GM23338 (cell line): Measurements from ENCODE around the gene LAMA1.

Experiments used
- CREB1 ChIP-seq: fragments of 250-450 bp; sonication (Bioruptor Pico); IDR thresholded peaks from 2 replicates; pipeline ENCODE4 v1.5.0; 2020; ENCODE audit warnings: low read depth, mild to moderate bottlenecking, moderate library complexity
- CTCF ChIP-seq, 2 experiments: fragments of 200-600 bp in 1 of 2; sonication (generic) in 1 of 2; conservative IDR thresholded peaks; 2 replicates each; pipeline versions ENCODE4 v1.5.1 to v1.6.1; 2016 to 2017; ENCODE audit warnings: antibody characterized with exemption in 2 of 2, low read depth in 2 of 2, mild to moderate bottlenecking in 2 of 2, moderate library complexity in 1 of 2
- EZH2 ChIP-seq: fragments of 200-600 bp; sonication (generic); IDR thresholded peaks from one replicate; pipeline ENCODE4 v1.8.0; 2017; ENCODE audit warnings: antibody characterized with exemption, mild to moderate bottlenecking, low read depth; ENCODE audit not compliant: unreplicated experiment
- EZH2phosphoT487 ChIP-seq: fragments of 200-600 bp; sonication (generic); IDR thresholded peaks from one replicate; pipeline ENCODE4 v1.8.1; 2018; ENCODE audit warnings: antibody characterized with exemption; ENCODE audit not compliant: unreplicated experiment
- JUNB ChIP-seq: IDR thresholded peaks from one replicate; pipeline ENCODE4 v1.6.1; 2016; ENCODE audit warnings: antibody characterized with exemption; ENCODE audit not compliant: unreplicated experiment
- NANOG ChIP-seq: IDR thresholded peaks from 2 replicates; pipeline ENCODE4 v1.6.1; 2016; ENCODE audit warnings: antibody characterized with exemption, borderline replicate concordance
- POLR2AphosphoS5 ChIP-seq: IDR thresholded peaks from 2 replicates; pipeline ENCODE4 v1.6.1; 2016; ENCODE audit warnings: antibody characterized with exemption, low read depth
- REST ChIP-seq: IDR thresholded peaks from one replicate; pipeline ENCODE4 v1.6.1; 2018; ENCODE audit warnings: antibody characterized with exemption; ENCODE audit not compliant: unreplicated experiment
- STAT1 ChIP-seq: IDR thresholded peaks from one replicate; pipeline ENCODE4 v1.6.1; 2016; ENCODE audit warnings: antibody characterized with exemption; ENCODE audit not compliant: unreplicated experiment
- ZNF114 ChIP-seq: fragments of 250-450 bp; sonication (Bioruptor Pico); IDR thresholded peaks from 2 replicates; pipeline ENCODE4 v1.5.0; 2020; ENCODE audit warnings: mild to moderate bottlenecking, moderate library complexity
- ZNF331 ChIP-seq: fragments of 250-450 bp; sonication (Bioruptor Pico); IDR thresholded peaks from 2 replicates; pipeline ENCODE4 v1.5.0; 2020; ENCODE audit warnings: low read depth, mild to moderate bottlenecking, moderate library complexity
- TF ChIP-seq, protein P1 (sequence below): IDR thresholded peaks from 2 replicates; pipeline ENCODE4 v1.6.1; 2016; ENCODE audit warnings: antibody characterized with exemption
- TF ChIP-seq, protein P2 (sequence below): fragments of 250-450 bp; sonication (Bioruptor Pico); IDR thresholded peaks from 2 replicates; pipeline ENCODE4 v1.5.0; 2020; ENCODE audit warnings: mild to moderate bottlenecking, moderate library complexity

- TF ChIP-seq CTCF (conservative IDR thresholded peaks at IDR 0.05; ENCODE audit: low read depth in 2 of 2) (no peak), POLR2AphosphoS5 (no peak), EZH2phosphoT487 (no peak), REST (no peak), CREB1 (CRISPR knock-in tag) (no peak), EZH2 (no peak), ZNF331 (CRISPR knock-in tag) (no peak), NANOG (no peak), JUNB (no peak), ZNF114 (CRISPR knock-in tag) (no peak), STAT1 (no peak)
- TF ChIP-seq, protein P1, sequence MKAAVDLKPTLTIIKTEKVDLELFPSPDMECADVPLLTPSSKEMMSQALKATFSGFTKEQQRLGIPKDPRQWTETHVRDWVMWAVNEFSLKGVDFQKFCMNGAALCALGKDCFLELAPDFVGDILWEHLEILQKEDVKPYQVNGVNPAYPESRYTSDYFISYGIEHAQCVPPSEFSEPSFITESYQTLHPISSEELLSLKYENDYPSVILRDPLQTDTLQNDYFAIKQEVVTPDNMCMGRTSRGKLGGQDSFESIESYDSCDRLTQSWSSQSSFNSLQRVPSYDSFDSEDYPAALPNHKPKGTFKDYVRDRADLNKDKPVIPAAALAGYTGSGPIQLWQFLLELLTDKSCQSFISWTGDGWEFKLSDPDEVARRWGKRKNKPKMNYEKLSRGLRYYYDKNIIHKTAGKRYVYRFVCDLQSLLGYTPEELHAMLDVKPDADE = no peak
- TF ChIP-seq, protein P2, sequence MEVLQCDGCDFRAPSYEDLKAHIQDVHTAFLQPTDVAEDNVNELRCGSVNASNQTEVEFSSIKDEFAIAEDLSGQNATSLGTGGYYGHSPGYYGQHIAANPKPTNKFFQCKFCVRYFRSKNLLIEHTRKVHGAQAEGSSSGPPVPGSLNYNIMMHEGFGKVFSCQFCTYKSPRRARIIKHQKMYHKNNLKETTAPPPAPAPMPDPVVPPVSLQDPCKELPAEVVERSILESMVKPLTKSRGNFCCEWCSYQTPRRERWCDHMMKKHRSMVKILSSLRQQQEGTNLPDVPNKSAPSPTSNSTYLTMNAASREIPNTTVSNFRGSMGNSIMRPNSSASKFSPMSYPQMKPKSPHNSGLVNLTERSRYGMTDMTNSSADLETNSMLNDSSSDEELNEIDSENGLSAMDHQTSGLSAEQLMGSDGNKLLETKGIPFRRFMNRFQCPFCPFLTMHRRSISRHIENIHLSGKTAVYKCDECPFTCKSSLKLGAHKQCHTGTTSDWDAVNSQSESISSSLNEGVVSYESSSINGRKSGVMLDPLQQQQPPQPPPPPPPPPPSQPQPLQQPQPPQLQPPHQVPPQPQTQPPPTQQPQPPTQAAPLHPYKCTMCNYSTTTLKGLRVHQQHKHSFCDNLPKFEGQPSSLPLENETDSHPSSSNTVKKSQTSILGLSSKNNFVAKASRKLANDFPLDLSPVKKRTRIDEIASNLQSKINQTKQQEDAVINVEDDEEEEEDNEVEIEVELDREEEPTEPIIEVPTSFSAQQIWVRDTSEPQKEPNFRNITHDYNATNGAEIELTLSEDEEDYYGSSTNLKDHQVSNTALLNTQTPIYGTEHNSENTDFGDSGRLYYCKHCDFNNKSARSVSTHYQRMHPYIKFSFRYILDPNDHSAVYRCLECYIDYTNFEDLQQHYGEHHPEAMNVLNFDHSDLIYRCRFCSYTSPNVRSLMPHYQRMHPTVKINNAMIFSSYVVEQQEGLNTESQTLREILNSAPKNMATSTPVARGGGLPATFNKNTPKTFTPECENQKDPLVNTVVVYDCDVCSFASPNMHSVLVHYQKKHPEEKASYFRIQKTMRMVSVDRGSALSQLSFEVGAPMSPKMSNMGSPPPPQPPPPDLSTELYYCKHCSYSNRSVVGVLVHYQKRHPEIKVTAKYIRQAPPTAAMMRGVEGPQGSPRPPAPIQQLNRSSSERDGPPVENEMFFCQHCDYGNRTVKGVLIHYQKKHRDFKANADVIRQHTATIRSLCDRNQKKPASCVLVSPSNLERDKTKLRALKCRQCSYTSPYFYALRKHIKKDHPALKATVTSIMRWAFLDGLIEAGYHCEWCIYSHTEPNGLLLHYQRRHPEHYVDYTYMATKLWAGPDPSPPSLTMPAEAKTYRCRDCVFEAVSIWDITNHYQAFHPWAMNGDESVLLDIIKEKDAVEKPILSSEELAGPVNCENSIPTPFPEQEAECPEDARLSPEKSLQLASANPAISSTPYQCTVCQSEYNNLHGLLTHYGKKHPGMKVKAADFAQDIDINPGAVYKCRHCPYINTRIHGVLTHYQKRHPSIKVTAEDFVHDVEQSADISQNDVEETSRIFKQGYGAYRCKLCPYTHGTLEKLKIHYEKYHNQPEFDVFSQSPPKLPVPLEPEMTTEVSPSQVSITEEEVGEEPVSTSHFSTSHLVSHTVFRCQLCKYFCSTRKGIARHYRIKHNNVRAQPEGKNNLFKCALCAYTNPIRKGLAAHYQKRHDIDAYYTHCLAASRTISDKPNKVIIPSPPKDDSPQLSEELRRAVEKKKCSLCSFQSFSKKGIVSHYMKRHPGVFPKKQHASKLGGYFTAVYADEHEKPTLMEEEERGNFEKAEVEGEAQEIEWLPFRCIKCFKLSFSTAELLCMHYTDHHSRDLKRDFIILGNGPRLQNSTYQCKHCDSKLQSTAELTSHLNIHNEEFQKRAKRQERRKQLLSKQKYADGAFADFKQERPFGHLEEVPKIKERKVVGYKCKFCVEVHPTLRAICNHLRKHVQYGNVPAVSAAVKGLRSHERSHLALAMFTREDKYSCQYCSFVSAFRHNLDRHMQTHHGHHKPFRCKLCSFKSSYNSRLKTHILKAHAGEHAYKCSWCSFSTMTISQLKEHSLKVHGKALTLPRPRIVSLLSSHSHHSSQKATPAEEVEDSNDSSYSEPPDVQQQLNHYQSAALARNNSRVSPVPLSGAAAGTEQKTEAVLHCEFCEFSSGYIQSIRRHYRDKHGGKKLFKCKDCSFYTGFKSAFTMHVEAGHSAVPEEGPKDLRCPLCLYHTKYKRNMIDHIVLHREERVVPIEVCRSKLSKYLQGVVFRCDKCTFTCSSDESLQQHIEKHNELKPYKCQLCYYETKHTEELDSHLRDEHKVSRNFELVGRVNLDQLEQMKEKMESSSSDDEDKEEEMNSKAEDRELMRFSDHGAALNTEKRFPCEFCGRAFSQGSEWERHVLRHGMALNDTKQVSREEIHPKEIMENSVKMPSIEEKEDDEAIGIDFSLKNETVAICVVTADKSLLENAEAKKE (CRISPR knock-in tag) = no peak
Observed at GRCh38 chr18:7037470-7037869, 80.1 kb downstream of the LAMA1 start.
